Measurements from ENCODE around the gene CSTF3. TPM values are rescaled to one million over a fixed set of nuclear protein-coding genes. Genes with fewer than 3 reads are reported as not detected.

The CSTF3 gene
- polyA plus RNA-seq, 1 donor (not counting 4 experiments of a cell fraction or from before 2014, with no cell fraction given) = 41.1 TPM

DNA sequence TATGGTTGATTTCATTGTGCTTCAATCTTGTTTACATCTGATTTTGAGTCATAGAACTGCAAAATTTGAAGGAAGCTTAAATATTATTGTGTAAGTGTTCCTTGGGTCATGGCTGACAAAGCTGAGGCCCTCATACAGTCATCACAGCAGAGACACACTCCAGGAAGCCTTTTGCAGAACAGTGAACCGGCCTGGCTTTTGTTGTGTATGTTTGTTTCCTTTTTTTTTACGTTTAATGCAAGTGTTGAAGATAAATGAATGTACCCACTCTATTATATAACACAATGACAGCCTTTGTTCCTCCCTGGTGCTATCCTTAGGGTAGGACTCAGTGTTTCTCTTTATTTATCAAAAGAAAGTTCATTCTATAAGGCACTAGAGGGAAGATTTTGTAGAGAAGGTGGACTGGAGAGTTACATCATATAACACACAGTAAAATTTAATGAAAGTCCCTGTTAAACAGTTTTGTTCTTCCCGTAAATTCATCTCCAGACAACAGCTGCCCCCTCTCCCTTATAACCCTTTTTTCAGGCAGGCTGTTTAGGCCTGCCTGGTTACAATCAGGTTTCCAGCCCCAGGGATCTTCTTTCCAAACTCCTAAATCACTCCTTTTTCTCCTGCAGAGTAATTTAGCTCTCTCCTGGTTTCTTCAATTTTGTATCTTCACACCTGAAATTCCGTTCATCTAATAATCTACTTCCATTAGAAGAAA lies 34.3 kb upstream of the CSTF3 start:
- dilution Hi-C loops (cut with MboI; ENCODE audit: extremely low pct_ligation_motif_present, low sequenced_read_pairs) = no loop called here
- Histone ChIP-seq H3K27ac (ENCODE audit: control insufficient read depth, insufficient read depth, low read length) (no peak overlapping the region), H3K36me3 (ENCODE audit: control insufficient read depth in 2 of 2, extremely low read depth in 1 of 2, insufficient read depth in 2 of 2, low read length in 2 of 2) (no peaks in the 10 kb centered on the region), H3K27me3 (ENCODE audit: control insufficient read depth, extremely low read depth, insufficient read depth, low read length) (no peaks in the 10 kb centered on the region), H3K9ac (ENCODE audit: control insufficient read depth, extremely low read depth, insufficient read depth, low read length) (no peak overlapping the region), H4K20me1 (ENCODE audit: control insufficient read depth, extremely low read depth, insufficient read depth, low read length) (no peaks in the 10 kb centered on the region), H3K9me3 (ENCODE audit: control insufficient read depth, low read depth, low read length) (no peaks in the 10 kb centered on the region), H3K4me2 (ENCODE audit: control insufficient read depth, extremely low read depth, insufficient read depth, low read depth, low read length) (no peak overlapping the region), H3K4me3 (ENCODE audit: control insufficient read depth in 2 of 3, extremely low read depth in 1 of 3, insufficient read depth in 2 of 3, low read depth in 1 of 3, low read length in 3 of 3) (no peak overlapping the region), H3K79me2 (ENCODE audit: control insufficient read depth, insufficient read depth, low read length) (no peaks in the 10 kb centered on the region), H3K4me1 (ENCODE audit: control insufficient read depth, extremely low read depth, insufficient read depth, low read length) (no peaks in the 10 kb centered on the region), H3K9me1 (ENCODE audit: control insufficient read depth, extremely low read depth, insufficient read depth, low read length) (no peaks in the 10 kb centered on the region), H2AFZ (ENCODE audit: control insufficient read depth, low read length) (no peak overlapping the region)
- TF ChIP-seq, protein P1, sequence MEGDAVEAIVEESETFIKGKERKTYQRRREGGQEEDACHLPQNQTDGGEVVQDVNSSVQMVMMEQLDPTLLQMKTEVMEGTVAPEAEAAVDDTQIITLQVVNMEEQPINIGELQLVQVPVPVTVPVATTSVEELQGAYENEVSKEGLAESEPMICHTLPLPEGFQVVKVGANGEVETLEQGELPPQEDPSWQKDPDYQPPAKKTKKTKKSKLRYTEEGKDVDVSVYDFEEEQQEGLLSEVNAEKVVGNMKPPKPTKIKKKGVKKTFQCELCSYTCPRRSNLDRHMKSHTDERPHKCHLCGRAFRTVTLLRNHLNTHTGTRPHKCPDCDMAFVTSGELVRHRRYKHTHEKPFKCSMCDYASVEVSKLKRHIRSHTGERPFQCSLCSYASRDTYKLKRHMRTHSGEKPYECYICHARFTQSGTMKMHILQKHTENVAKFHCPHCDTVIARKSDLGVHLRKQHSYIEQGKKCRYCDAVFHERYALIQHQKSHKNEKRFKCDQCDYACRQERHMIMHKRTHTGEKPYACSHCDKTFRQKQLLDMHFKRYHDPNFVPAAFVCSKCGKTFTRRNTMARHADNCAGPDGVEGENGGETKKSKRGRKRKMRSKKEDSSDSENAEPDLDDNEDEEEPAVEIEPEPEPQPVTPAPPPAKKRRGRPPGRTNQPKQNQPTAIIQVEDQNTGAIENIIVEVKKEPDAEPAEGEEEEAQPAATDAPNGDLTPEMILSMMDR (optimal IDR thresholded peaks at IDR 0.05 in 1 of 3, IDR thresholded peaks at IDR 0.05 in 1 of 3, conservative IDR thresholded peaks at IDR 0.05 in 1 of 3; ENCODE audit: extremely low read depth in 1 of 3, insufficient read depth in 2 of 3, low read length in 3 of 3) = no peak
- no peak for TF ChIP-seq EZH2 (IDR thresholded peaks at IDR 0.05; ENCODE audit: low read length)
- DNase-seq (ENCODE audit: low read depth, low spot score) (no peak), FAIRE-seq (no peak)

DNA sequence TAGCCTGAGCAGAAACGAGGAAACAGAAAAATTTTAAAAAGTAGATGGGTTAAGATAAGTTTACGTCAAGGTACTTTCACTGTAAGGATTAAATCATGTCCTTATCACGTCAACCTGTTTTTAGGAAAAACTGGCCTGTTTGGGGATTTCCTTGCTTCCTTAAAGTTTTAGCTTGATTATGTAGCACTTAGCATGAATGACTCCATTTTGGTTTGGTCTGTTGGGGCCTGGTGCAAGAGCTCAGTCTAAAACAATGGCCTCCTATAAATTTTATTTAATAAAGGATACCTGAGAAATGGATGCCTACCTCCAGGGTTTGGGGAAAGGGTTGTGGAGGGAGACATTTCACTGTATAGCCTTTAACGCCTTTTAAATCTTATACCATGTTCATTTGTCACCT lies 33.2 kb upstream of the CSTF3 start:
- Histone ChIP-seq H3K27ac (ENCODE audit: control insufficient read depth, insufficient read depth, low read length) (no peak overlapping the region), H3K4me3 (ENCODE audit: control insufficient read depth in 2 of 3, extremely low read depth in 1 of 3, insufficient read depth in 2 of 3, low read depth in 1 of 3, low read length in 3 of 3) (no peak overlapping the region)
- DNase-seq (ENCODE audit: low read depth, low spot score) = no peak

More for the DNA sequence above, 33.2 kb upstream of the CSTF3 start:
- H3K9me3 ChIP-seq (ENCODE audit: control insufficient read depth, low read depth, low read length) = no peaks in the 10 kb centered on the region
- no peak for FAIRE-seq
- no peaks in the 10 kb centered on the region for H3K79me2 ChIP-seq (ENCODE audit: control insufficient read depth, insufficient read depth, low read length)
- H3K9me1 ChIP-seq (ENCODE audit: control insufficient read depth, extremely low read depth, insufficient read depth, low read length) = no peaks in the 10 kb centered on the region
- TF ChIP-seq, protein P1 (optimal IDR thresholded peaks at IDR 0.05 in 1 of 3, IDR thresholded peaks at IDR 0.05 in 1 of 3, conservative IDR thresholded peaks at IDR 0.05 in 1 of 3; ENCODE audit: extremely low read depth in 1 of 3, insufficient read depth in 2 of 3, low read length in 3 of 3) = no peak
- no peak for TF ChIP-seq EZH2 (IDR thresholded peaks at IDR 0.05; ENCODE audit: low read length)
- no peak overlapping the region for H2AFZ ChIP-seq (ENCODE audit: control insufficient read depth, low read length)
- no peaks in the 10 kb centered on the region for H3K36me3 ChIP-seq (ENCODE audit: control insufficient read depth in 2 of 2, extremely low read depth in 1 of 2, insufficient read depth in 2 of 2, low read length in 2 of 2)
- H3K4me1 ChIP-seq (ENCODE audit: control insufficient read depth, extremely low read depth, insufficient read depth, low read length) = no peaks in the 10 kb centered on the region
- no peaks in the 10 kb centered on the region for H3K27me3 ChIP-seq (ENCODE audit: control insufficient read depth, extremely low read depth, insufficient read depth, low read length)
- no peaks in the 10 kb centered on the region for H4K20me1 ChIP-seq (ENCODE audit: control insufficient read depth, extremely low read depth, insufficient read depth, low read length)
- H3K9ac ChIP-seq (ENCODE audit: control insufficient read depth, extremely low read depth, insufficient read depth, low read length) = no peak overlapping the region
- H3K4me2 ChIP-seq (ENCODE audit: control insufficient read depth, extremely low read depth, insufficient read depth, low read depth, low read length) = no peak overlapping the region
- dilution Hi-C loops (cut with MboI; ENCODE audit: extremely low pct_ligation_motif_present, low sequenced_read_pairs) = no loop called here

Measured in keratinocyte (primary cell).